Gastroesophageal sphincter (tissue), 4 donors: ENCODE results near the gene PORCN. TPM values are rescaled to one million over a fixed set of nuclear protein-coding genes. Genes with fewer than 3 reads are reported as not detected.
"Not testable (repeated sequence)": the region's sequence is repeated elsewhere in the genome, so short reads cannot be mapped to it uniquely, and the experiment has no call there.

Experiments
- ATAC-seq: fragments of 150-250 bp; one replicate; pipeline ENCODE4 v1.9.1; 2016; ENCODE audit warnings: mild to moderate bottlenecking, moderate library complexity
- H3K27ac ChIP-seq, 4 donors: fragments of 200-600 bp; sonication (generic) in 3 of 4; 1 replicate in 3 of 4; 2 replicates in 1 of 4; pipeline ENCODE4 v1.5.1; 2016 to 2019
- H3K27me3 ChIP-seq: fragments of 200-600 bp; sonication (generic); one replicate; pipeline ENCODE4 v1.5.1; 2019
- H3K36me3 ChIP-seq, 2 donors: fragments of 200-600 bp; sonication (generic); one replicate each; pipeline ENCODE4 v1.5.1; 2019; ENCODE audit warnings: control low read depth in 1 of 2
- H3K4me1 ChIP-seq, 3 donors: fragments of 200-600 bp; sonication (generic); 1 replicate in 2 of 3; 2 replicates in 1 of 3; pipeline ENCODE4 v1.5.1; 2016 to 2019; ENCODE audit warnings: control low read depth in 2 of 3
- H3K4me3 ChIP-seq, 2 donors: fragments of 200-600 bp; sonication (generic); one replicate each; pipeline ENCODE4 v1.5.1; 2019; ENCODE audit warnings: mild to moderate bottlenecking in 1 of 2, moderate library complexity in 1 of 2
- H3K9me3 ChIP-seq, 3 donors: fragments of 200-600 bp; sonication (generic); one replicate each; pipeline ENCODE4 v1.5.1; 2017 to 2019; ENCODE audit warnings: control low read depth in 2 of 3
- EP300 ChIP-seq: sonication (generic); formaldehyde crosslinking; IDR thresholded peaks from one replicate; pipeline ENCODE4 v1.6.1; 2017; ENCODE audit warnings: antibody characterized with exemption, mild to moderate bottlenecking
- POLR2A ChIP-seq, 2 donors: fragments of 450-650 bp; IDR thresholded peaks; one replicate each; pipeline ENCODE4 v1.6.1; 2017; ENCODE audit warnings: antibody characterized with exemption in 2 of 2, mild to moderate bottlenecking in 2 of 2, moderate library complexity in 1 of 2
- POLR2AphosphoS5 ChIP-seq: sonication (generic); formaldehyde crosslinking; IDR thresholded peaks from one replicate; pipeline ENCODE4 v1.6.1; 2017; ENCODE audit warnings: antibody characterized with exemption
- WGBS, 2 donors: methylation state at CpG; one replicate each; pipeline ENCODE4 v1.1.5; 2018; ENCODE audit warnings: low coverage in 1 of 2; 5-methylcytosine and 5-hydroxymethylcytosine counted together
- total RNA-seq, 4 donors: library from RNA; depleted of rRNA; stranded (reverse); fragments of >200 nt; gene quantifications; one replicate each; pipeline ENCODE4 v1.1.0, GENCODE V29; 2016
- TF ChIP-seq, protein P1 (sequence below), 4 experiments: fragments of 200-600 bp in 2 of 4; fragments of 450-650 bp in 2 of 4; sonication (generic) in 1 of 4; IDR thresholded peaks; one replicate each; pipeline ENCODE4 v1.5.1; 2017 to 2019; ENCODE audit warnings: antibody characterized with exemption in 4 of 4, mild to moderate bottlenecking in 2 of 4, moderate library complexity in 2 of 4

PORCN gene
- total RNA-seq, 4 donors from 2014 or later: 9.4 to 21.0 (median 13.2) TPM

DNA sequence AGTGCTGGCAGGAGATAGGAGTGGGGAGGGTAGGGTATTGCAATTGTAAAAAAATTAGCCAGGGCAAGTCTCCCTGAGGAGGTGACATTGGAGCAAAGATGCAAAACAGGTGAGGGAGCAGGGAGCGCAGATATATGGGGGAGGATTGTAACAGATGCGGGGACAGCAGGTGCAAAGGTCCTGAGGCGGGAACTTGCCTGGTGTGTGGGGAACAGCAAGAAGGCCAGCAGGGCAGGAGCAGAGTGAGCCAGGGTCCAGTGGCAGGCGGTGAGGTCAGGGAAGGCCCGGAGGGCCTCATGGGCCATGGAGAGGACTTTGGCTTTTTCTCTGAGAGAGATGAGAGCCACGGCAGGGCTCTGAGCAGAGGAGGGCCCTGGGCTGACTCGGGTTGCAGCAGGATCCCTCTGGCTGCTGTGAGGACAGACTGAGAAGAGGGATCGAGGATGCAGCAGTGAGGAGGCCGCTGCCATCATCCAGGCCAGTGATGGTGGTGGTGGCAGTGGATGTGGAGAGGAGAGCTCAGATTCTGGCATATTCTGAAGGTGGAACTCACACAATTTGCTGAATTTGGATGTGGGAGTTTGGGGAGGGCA is 6.2 kb downstream of the PORCN start:
- ATAC-seq: no peak
- H3K4me1 ChIP-seq: peaks cover 0 to 3% (median 0%) of the 10 kb centered on the region in 3 donors
- no peaks in the 10 kb centered on the region for H3K9me3 ChIP-seq
- H3K36me3 ChIP-seq: peaks cover 0 to 36% of the 10 kb centered on the region in 2 donors
- no peak overlapping the region for H3K27ac ChIP-seq
- no peaks in the 10 kb centered on the region for H3K27me3 ChIP-seq
- no peak overlapping the region for H3K4me3 ChIP-seq
- TF ChIP-seq POLR2A (IDR thresholded peaks at IDR 0.05) (no peak), POLR2AphosphoS5 (no peak), EP300 (no peak)
- TF ChIP-seq, protein P1, sequence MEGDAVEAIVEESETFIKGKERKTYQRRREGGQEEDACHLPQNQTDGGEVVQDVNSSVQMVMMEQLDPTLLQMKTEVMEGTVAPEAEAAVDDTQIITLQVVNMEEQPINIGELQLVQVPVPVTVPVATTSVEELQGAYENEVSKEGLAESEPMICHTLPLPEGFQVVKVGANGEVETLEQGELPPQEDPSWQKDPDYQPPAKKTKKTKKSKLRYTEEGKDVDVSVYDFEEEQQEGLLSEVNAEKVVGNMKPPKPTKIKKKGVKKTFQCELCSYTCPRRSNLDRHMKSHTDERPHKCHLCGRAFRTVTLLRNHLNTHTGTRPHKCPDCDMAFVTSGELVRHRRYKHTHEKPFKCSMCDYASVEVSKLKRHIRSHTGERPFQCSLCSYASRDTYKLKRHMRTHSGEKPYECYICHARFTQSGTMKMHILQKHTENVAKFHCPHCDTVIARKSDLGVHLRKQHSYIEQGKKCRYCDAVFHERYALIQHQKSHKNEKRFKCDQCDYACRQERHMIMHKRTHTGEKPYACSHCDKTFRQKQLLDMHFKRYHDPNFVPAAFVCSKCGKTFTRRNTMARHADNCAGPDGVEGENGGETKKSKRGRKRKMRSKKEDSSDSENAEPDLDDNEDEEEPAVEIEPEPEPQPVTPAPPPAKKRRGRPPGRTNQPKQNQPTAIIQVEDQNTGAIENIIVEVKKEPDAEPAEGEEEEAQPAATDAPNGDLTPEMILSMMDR (IDR thresholded peaks at IDR 0.05): no peak
- 95 to 100% methylated on average over 6 to 8 of the region's 9 CpGs for WGBS, 2 donors

DNA sequence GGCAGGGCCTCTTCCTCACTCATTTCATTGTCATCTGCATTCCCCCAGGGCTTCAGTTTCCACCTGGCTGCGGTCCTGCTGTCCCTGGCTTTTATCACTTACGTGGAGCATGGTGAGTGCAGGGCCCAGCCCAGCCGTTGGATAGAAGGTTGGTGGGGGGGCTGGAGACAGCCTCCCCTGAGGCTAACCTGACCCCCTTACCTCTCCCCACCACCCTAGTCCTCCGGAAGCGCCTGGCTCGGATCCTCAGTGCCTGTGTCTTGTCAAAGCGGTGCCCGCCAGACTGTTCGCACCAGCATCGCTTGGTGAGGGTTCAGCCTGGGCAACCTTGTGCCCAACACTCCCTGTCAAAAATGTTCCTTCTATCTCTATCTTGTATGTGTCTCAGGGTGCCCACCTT is 7.0 kb downstream of the PORCN start:
- no peak for ATAC-seq
- no peak overlapping the region for H3K4me3 ChIP-seq
- no peaks in the 10 kb centered on the region for H3K4me1 ChIP-seq
- no peak overlapping the region for H3K27ac ChIP-seq
- TF ChIP-seq, protein P1 (IDR thresholded peaks at IDR 0.05): no peak
- TF ChIP-seq POLR2A (IDR thresholded peaks at IDR 0.05): no peak
- TF ChIP-seq POLR2AphosphoS5: no peak
- no peak for TF ChIP-seq EP300
- peaks cover 0 to 36% of the 10 kb centered on the region in 2 donors for H3K36me3 ChIP-seq
- H3K9me3 ChIP-seq: no peaks in the 10 kb centered on the region
- H3K27me3 ChIP-seq: no peaks in the 10 kb centered on the region
- WGBS, 2 donors: 88% methylated on average over 6 of the region's 10 CpGs; no CpG with 5 or more reads in 1 of the 2 donors

DNA sequence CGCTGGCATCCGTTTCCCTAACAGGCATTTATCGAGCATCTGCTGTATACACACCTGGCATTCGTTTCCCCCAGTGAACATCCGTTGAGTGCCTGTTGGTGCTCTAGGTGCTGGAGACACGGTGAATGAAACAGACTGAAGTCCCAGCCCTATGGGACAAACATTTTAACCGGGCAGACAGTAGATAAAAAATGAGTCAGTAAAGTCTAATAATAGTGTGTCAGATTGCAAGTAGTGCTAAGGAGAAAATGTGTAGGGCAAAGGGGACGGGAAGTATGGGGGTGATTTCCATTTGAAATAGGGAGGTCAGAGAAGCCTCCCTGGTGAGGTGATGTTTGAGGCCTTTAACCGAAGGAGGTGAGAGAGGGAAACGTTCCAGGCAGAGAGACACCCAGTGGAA is 7.5 kb downstream of the PORCN start:
- Histone ChIP-seq H3K36me3 (peaks cover 0 to 36% of the 10 kb centered on the region in 2 donors), H3K27ac (no peak overlapping the region), H3K27me3 (no peaks in the 10 kb centered on the region), H3K4me1 (peaks cover 0 to 3% (median 0%) of the 10 kb centered on the region in 3 donors), H3K9me3 (no peaks in the 10 kb centered on the region), H3K4me3 (no peak overlapping the region)
- WGBS, 2 donors: 59 to 79% methylated on average over 3 to 4 of the region's 10 CpGs
- no peak for ATAC-seq
- no peak for TF ChIP-seq POLR2AphosphoS5

DNA sequence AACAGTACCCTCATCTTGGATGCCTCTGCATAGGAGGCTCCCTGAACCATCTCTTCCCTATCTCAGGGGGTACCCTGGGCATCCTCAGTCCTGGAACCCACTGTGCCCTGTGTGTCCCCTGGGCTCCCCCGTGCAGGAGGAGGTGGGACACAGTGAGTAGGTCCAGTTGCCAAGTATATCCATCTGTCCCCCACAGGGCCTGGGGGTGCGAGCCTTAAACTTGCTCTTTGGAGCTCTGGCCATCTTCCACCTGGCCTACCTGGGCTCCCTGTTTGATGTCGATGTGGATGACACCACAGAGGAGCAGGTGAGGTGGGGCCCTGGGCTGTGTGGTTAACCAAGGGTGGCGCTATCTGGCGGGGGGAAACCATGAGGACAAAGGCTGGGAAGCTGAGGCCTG is 8.2 kb downstream of the PORCN start:
- Histone ChIP-seq H3K27ac (no peak overlapping the region), H3K36me3 (peaks cover 0 to 34% of the 10 kb centered on the region in 2 donors), H3K4me3 (no peak overlapping the region), H3K4me1 (peaks cover 0 to 4% (median 0%) of the 10 kb centered on the region in 3 donors), H3K9me3 (no peaks in the 10 kb centered on the region), H3K27me3 (no peaks in the 10 kb centered on the region)
- ATAC-seq: no peak
- WGBS, 2 donors: 80% methylated on average over 1 of the region's 5 CpGs; no CpG with 5 or more reads in 1 of the 2 donors
- TF ChIP-seq, protein P1 (IDR thresholded peaks at IDR 0.05): no peak
- no peak for TF ChIP-seq POLR2AphosphoS5

DNA sequence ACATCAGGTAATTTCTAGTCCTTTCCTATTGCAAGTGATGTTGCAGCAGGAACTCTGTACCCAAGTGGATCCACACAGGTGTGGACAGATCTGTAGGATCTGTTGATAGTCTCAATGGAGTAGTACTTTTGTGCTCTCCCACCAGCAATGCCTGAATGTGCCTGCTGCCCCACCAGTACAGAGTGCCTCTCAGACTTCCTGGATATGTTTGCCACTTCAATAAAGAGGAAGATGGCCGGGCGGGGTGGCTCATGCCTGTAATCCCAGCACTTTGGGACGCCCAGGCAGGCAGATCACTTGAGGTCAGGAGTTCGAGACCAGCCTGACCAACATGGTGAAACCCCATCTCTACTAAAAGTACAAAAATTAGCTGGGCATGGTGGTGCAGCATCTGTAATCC is 10.7 kb downstream of the PORCN start:
- ATAC-seq, H3K9me3 ChIP-seq, H3K27me3 ChIP-seq, H3K27ac ChIP-seq, H3K4me3 ChIP-seq: not testable (repeated sequence)
- Histone ChIP-seq H3K36me3 (peaks cover 0 to 28% of the 10 kb centered on the region in 2 donors), H3K4me1 (peaks cover 0 to 11% (median 0%) of the 10 kb centered on the region in 3 donors)
- WGBS, 2 donors: no CpG with 5 or more reads among the region's 4 CpGs

DNA sequence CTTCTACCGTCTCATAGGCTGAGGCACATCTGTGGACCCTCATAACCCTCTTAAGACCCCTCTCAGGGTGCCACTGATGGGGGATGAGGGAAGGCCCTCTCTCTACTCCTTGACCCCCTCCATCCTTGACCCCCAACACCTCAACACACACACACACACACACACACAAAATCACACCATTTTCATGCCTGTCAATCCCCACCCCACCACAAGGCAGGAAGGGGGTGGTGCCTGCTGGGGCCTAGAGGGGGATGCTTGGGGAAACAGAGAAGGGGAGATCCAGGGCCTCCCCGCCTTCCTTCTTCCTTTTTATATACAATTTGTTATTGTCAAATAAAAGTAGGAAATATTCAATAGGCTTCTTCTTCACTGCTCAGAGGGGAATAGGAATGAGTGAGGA is 11.7 kb downstream of the PORCN start:
- H3K27ac ChIP-seq: no peak overlapping the region
- TF ChIP-seq, protein P1 (IDR thresholded peaks at IDR 0.05): no peak
- TF ChIP-seq POLR2A (IDR thresholded peaks at IDR 0.05): no peak
- no peak for TF ChIP-seq POLR2AphosphoS5
- no peak for TF ChIP-seq EP300
- H3K9me3 ChIP-seq: no peaks in the 10 kb centered on the region
- no peak overlapping the region for H3K4me3 ChIP-seq
- ATAC-seq: no peak
- peaks cover 0 to 11% (median 0%) of the 10 kb centered on the region in 3 donors for H3K4me1 ChIP-seq
- H3K36me3 ChIP-seq: peaks cover 0 to 18% of the 10 kb centered on the region in 2 donors
- no peaks in the 10 kb centered on the region for H3K27me3 ChIP-seq
- no CpG with 5 or more reads among the region's 2 CpGs for WGBS, 2 donors
